GM21619 (cell line): ENCODE measurements around the gene PKP3.
"Not testable (repeated sequence)": the region's sequence is repeated elsewhere in the genome, so short reads cannot be mapped to it uniquely, and the experiment has no call there.

Experiments used
- ATAC-seq: cut with Tn5 transposase; IDR thresholded peaks from one replicate; pipeline ENCODE4 v1.9.1; 2021; ENCODE audit not compliant: unreplicated experiment

Gene PKP3, protein sequence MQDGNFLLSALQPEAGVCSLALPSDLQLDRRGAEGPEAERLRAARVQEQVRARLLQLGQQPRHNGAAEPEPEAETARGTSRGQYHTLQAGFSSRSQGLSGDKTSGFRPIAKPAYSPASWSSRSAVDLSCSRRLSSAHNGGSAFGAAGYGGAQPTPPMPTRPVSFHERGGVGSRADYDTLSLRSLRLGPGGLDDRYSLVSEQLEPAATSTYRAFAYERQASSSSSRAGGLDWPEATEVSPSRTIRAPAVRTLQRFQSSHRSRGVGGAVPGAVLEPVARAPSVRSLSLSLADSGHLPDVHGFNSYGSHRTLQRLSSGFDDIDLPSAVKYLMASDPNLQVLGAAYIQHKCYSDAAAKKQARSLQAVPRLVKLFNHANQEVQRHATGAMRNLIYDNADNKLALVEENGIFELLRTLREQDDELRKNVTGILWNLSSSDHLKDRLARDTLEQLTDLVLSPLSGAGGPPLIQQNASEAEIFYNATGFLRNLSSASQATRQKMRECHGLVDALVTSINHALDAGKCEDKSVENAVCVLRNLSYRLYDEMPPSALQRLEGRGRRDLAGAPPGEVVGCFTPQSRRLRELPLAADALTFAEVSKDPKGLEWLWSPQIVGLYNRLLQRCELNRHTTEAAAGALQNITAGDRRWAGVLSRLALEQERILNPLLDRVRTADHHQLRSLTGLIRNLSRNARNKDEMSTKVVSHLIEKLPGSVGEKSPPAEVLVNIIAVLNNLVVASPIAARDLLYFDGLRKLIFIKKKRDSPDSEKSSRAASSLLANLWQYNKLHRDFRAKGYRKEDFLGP

DNA sequence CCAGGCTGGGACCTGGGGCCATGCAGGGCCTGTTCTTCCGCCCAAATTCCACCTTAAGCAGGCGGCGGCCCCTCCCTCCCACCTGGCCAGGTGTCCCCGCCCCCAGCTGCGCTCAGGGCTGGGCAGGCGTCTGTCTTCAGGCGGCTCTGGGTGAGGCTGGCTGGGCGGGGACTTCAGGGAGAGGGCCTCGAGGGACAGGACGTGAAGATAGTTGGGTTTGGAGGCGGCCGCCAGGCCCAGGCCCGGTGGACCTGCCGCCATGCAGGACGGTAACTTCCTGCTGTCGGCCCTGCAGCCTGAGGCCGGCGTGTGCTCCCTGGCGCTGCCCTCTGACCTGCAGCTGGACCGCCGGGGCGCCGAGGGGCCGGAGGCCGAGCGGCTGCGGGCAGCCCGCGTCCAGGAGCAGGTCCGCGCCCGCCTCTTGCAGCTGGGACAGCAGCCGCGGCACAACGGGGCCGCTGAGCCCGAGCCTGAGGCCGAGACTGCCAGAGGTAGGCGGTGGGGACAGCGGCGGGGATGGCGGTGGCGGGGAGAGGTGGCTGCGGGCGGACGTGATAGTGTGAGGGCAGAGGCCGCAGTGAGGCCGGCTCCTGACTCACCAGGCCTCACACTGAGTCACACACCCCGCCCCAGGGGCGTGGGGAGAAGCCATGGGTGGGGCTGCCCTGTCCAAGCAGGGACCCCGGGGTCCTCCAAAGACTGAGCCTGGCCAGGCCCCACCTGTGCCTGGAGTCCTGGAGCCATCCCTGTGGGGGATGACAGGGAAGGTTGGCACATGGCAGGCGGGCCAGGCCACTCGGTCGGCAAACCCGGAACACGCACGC lies at the start of gene PKP3:
Gene PKP3, plus strand, starts transcription at position 176 of the 824 bp plus-strand sequence. Its CDS starts 84 bp downstream, at position 260.
- no peak for ATAC-seq

GRCh38 chr11:344836-345578 lies 49.0 kb upstream of the PKP3 start:
- ATAC-seq: no peak

DNA sequence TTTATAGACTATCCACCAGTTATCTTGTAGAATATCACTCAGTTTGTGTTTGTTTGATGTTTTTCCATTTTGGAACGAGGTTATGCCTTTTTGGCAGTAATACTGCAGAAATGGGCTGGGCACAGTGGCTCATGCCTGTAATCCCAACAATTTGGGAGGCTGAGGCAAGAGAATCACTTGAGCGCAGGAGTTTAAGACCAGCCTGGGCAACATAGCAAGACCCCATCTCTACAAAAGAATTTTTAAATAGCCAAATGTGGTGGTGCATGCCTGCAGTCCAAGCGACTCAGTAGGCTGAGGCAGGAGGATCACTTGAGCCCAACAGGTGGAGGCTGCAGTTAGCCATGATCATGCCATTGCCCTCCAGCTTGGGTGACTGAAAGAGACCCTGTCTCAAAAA lies 47.5 kb upstream of the PKP3 start:
- ATAC-seq: no peak

DNA sequence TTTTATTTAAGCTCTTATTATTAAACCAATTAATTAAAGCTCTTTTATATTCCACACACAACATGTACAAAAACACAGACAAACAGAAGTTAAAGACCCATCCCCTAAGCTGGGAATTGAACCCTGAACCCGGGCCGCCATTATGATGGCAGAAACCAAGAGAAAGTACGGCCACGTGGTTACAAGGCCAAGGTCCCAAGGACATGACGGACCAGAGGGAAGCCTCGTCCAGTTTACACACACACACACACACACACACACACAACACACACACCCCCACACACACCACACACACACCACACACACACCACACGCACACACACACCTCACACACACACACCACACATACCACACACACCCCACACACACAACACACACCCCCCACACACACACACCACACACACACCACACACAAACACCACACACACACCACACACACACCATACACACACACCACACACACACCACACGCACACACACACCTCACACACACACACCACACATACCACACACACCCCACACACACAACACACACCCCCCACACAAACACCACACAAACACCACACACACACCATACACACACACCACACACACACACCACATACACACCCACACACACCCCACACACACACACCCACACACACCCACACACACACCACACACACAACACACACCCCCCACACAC lies 44.6 kb upstream of the PKP3 start:
- not testable (repeated sequence) for ATAC-seq

DNA sequence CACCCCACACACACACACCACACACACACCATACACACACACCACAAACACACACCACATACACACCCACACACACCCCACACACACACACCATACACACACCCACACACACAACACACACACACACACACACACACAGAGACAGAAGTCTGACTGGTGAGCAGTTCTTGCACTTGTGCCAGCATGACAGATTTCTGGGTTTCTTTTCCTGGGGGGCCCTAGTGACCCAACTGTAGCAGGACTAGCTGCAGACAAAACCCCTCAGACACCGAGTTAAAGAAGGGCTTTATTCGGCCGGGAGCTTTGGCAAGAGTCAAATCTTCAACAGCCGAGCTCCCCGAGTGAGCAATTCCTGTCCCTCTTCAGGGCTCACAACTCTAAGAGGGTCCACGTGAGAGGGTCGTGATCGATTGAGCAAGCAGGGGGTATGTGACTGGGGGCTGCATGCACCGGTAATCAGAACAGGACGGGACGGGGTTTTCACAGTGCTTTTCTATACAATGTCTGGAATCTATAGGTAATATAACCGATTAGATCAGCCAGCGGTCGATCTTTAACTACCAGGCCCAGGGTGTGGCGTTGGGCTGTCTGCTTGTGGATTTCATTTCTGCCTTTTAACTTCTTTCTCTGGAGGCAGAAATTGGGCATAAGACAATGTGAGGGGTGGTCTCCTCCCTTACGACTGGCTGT lies 43.8 kb upstream of the PKP3 start:
- not testable (repeated sequence) for ATAC-seq

DNA sequence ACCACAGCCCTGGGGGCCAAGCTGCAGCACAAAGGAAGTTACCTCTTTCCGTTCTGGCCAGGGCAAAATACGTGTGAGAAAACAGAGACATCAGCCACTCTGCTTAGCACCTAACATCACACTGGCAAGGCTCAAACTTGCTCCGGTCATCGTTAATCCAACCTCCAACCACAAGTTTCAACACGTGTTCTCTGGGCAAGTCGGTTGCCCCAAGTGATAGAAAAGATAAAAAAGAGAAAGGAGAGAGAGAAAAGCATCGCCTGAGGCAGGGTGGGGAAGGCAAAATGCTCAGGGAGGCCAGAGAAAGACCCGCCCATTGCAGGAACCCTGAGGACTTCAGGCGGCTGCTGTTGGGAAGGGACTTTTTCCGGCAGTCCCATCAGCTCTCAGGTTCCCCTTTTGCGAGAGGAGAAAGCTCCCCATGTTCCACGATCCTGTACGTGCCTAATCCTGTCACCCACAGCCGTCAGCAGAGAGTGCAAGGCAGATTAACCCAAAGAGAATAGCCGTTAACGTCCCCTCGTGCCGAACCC lies 43.2 kb upstream of the PKP3 start:
- ATAC-seq: no peak

- ATAC-seq: no peak
These were observed 42.6 kb upstream of the PKP3 start for GRCh38 chr11:351411-351810.

GRCh38 chr11:352456-353031 lies 41.5 kb upstream of the PKP3 start:
- ATAC-seq: no peak

DNA sequence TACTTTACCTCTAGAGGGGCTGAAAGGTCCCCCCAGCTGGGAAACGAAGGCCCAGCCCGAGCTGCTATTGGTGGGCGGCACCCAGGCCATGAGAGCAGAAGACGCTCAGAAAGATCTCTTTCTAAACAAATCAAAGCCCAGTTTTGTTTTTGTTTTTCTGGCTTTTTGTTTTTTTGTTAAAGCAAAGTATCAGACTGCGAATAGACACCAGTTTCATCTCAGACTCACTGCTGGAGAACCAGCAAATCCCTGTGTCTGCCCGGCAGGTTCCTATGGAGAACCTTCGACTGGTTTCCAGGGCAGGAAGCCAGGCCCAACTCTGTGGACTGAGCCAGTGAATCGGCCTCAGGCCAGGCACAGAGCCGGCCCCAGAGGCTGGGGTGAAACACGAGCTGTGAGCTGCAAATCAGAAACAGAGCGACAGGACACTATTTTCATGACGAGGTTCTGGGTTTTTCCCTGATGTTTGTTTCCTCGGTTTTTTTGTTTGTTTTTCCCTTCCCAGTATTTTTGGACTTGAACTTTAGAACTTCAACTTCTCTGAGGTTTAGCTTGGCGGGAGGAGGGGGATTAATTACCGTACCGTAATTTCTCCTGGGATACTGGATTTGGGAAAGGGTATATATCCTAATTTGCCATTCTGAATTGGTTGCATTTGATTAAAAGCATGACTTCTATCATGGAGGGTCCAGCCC lies 40.7 kb upstream of the PKP3 start:
- ATAC-seq: no peak

- no peak for ATAC-seq
These were observed 38.2 kb upstream of the PKP3 start for GRCh38 chr11:355581-356458.

- no peak for ATAC-seq
These were observed 37.4 kb upstream of the PKP3 start for GRCh38 chr11:356610-357009.

DNA sequence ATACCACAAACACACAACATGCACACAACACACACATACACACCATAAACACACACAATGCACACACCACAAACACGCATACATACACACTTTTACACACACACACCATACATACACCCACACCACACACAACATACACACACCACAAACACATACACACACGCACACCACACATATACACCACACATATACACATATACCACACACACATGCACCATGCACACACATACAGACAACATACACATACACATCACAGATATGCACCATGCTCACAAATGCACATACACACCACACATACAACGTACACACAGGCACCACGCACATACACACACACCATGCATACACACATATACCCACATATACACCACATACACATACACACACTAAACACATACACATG lies 36.4 kb upstream of the PKP3 start:
- ATAC-seq: no peak

GRCh38 chr11:358129-358800 lies 35.7 kb upstream of the PKP3 start:
- no peak for ATAC-seq

- ATAC-seq: no peak
These were observed 34.8 kb upstream of the PKP3 start for GRCh38 chr11:359181-359714.

- ATAC-seq: no peak
These were observed 33.4 kb upstream of the PKP3 start for GRCh38 chr11:360326-361280.
